HEK293 (cell line): ENCODE data around the gene FBXO21.

Experiments
- PRDM1 ChIP-seq: fragments of 450-650 bp; formaldehyde crosslinking; IDR thresholded peaks from 2 replicates; pipeline ENCODE4; 2016; ENCODE audit warnings: missing biosample characterization, missing genetic modification characterization
- YY1 ChIP-seq: fragments of 450-650 bp; formaldehyde crosslinking; IDR thresholded peaks from 2 replicates; pipeline ENCODE4 v1.5.1; 2018; ENCODE audit warnings: missing biosample characterization, missing genetic modification characterization
- ZNF423 ChIP-seq: fragments of 450-650 bp; formaldehyde crosslinking; IDR thresholded peaks from 2 replicates; pipeline ENCODE4 v1.5.1; 2016; ENCODE audit warnings: missing biosample characterization, missing genetic modification characterization
- TF ChIP-seq, protein P1 (sequence below): fragments of 450-650 bp; formaldehyde crosslinking; IDR thresholded peaks from 2 replicates; pipeline ENCODE4 v1.5.1; 2016; ENCODE audit warnings: missing biosample characterization, missing genetic modification characterization
- TF ChIP-seq, protein P2 (sequence below): fragments of 450-650 bp; formaldehyde crosslinking; IDR thresholded peaks from 2 replicates; pipeline ENCODE4 v1.5.1; 2016; ENCODE audit warnings: missing biosample characterization, missing genetic modification characterization, borderline replicate concordance

DNA sequence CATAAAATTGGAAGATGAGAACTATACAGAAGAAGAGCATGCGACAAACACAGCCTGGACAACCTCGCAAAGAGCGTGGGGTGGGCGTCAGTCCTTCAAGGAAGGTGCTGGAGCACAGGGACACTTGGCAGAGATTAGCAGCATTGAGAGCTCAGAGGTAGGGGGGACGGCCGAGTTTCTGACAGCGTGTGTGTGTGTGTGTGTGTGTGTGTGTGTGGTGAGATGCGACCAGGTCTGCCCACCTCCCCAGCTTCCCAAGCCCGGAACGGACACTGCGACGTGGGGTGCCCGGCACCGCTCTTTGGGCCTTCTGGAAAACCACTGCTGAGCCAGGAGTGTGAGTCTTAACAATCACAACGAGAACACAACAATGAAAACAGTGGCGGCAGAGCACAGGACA lies 17.9 kb upstream of the FBXO21 start:
- TF ChIP-seq YY1 (tag by site-specific recombination) (no peak), ZNF423 (no peak), PRDM1 (tag by site-specific recombination) (no peak)
- TF ChIP-seq, protein P1, sequence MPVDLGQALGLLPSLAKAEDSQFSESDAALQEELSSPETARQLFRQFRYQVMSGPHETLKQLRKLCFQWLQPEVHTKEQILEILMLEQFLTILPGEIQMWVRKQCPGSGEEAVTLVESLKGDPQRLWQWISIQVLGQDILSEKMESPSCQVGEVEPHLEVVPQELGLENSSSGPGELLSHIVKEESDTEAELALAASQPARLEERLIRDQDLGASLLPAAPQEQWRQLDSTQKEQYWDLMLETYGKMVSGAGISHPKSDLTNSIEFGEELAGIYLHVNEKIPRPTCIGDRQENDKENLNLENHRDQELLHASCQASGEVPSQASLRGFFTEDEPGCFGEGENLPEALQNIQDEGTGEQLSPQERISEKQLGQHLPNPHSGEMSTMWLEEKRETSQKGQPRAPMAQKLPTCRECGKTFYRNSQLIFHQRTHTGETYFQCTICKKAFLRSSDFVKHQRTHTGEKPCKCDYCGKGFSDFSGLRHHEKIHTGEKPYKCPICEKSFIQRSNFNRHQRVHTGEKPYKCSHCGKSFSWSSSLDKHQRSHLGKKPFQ (tag by site-specific recombination): no peak
- TF ChIP-seq, protein P2, sequence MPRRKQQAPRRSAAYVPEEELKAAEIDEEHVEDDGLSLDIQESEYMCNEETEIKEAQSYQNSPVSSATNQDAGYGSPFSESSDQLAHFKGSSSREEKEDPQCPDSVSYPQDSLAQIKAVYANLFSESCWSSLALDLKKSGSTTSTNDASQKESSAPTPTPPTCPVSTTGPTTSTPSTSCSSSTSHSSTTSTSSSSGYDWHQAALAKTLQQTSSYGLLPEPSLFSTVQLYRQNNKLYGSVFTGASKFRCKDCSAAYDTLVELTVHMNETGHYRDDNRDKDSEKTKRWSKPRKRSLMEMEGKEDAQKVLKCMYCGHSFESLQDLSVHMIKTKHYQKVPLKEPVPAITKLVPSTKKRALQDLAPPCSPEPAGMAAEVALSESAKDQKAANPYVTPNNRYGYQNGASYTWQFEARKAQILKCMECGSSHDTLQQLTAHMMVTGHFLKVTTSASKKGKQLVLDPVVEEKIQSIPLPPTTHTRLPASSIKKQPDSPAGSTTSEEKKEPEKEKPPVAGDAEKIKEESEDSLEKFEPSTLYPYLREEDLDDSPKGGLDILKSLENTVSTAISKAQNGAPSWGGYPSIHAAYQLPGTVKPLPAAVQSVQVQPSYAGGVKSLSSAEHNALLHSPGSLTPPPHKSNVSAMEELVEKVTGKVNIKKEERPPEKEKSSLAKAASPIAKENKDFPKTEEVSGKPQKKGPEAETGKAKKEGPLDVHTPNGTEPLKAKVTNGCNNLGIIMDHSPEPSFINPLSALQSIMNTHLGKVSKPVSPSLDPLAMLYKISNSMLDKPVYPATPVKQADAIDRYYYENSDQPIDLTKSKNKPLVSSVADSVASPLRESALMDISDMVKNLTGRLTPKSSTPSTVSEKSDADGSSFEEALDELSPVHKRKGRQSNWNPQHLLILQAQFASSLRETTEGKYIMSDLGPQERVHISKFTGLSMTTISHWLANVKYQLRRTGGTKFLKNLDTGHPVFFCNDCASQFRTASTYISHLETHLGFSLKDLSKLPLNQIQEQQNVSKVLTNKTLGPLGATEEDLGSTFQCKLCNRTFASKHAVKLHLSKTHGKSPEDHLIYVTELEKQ: no peak
